HG02571 (cell line): ENCODE data around the gene ANK2.
"Not testable (repeated sequence)": the region's sequence is repeated elsewhere in the genome, so short reads cannot be mapped to it uniquely, and the experiment has no call there.

Experiments
- ATAC-seq: cut with Tn5 transposase; IDR thresholded peaks from one replicate; pipeline ENCODE4 v1.9.1; 2021; ENCODE audit warnings: mild to moderate bottlenecking, moderate library complexity; ENCODE audit not compliant: unreplicated experiment

ANK2 gene

GRCh38 chr4:113146876-113147358 lies 97.5 kb downstream of the ANK2 start:
- peak; percentile 91 for ATAC-seq

- ATAC-seq, result no peak
Observed at GRCh38 chr4:113147498-113148111, 98.2 kb downstream of the ANK2 start.

- no peak for ATAC-seq
Observed at GRCh38 chr4:113148925-113149324, 99.5 kb downstream of the ANK2 start.

GRCh38 chr4:113153529-113154101 lies 104.2 kb downstream of the ANK2 start:
- no peak for ATAC-seq

GRCh38 chr4:113154281-113154680 lies 104.8 kb downstream of the ANK2 start:
- ATAC-seq, result no peak

GRCh38 chr4:113157086-113157857 lies 107.8 kb downstream of the ANK2 start:
- ATAC-seq, result no peak

GRCh38 chr4:113159942-113160545 lies 110.6 kb downstream of the ANK2 start:
- no peak for ATAC-seq

GRCh38 chr4:113160548-113160947 lies 111.1 kb downstream of the ANK2 start:
- no peak for ATAC-seq

GRCh38 chr4:113162089-113162488 lies 112.6 kb downstream of the ANK2 start:
- ATAC-seq, result no peak

GRCh38 chr4:113169368-113169767 lies 119.9 kb downstream of the ANK2 start:
- ATAC-seq, result no peak

GRCh38 chr4:113170115-113170804 lies 120.8 kb downstream of the ANK2 start:
- no peak for ATAC-seq

GRCh38 chr4:113170805-113171468 lies 121.5 kb downstream of the ANK2 start:
- no peak for ATAC-seq

GRCh38 chr4:113173126-113173792 lies 123.8 kb downstream of the ANK2 start:
- ATAC-seq, result no peak

- ATAC-seq, result no peak
Observed at GRCh38 chr4:113173793-113174264, 124.4 kb downstream of the ANK2 start.

- no peak for ATAC-seq
Observed at GRCh38 chr4:113179091-113179490, 129.6 kb downstream of the ANK2 start.

- no peak for ATAC-seq
Observed at GRCh38 chr4:113179996-113180395, 130.5 kb downstream of the ANK2 start.

- no peak for ATAC-seq
Observed at GRCh38 chr4:113181289-113182007, 132.0 kb downstream of the ANK2 start.

- ATAC-seq, result no peak
Observed at GRCh38 chr4:113183032-113183605, 133.7 kb downstream of the ANK2 start.

GRCh38 chr4:113186220-113186619 lies 136.8 kb downstream of the ANK2 start:
- ATAC-seq, result not testable (repeated sequence)
